SU-DHL-6 (cell line): ENCODE results near the gene HACD4.

Experiments
- H2AFZ ChIP-seq: fragments of 200-600 bp; sonication (generic); 2 replicates; pipeline ENCODE4 v1.6.1; 2014; ENCODE audit warnings: low read depth, mild to moderate bottlenecking, moderate library complexity, mixed read lengths, antibody characterized with exemption, low read length; ENCODE audit not compliant: severe bottlenecking
- H3F3A ChIP-seq: fragments of 200-600 bp; shearing (Covaris generic); 2 replicates; pipeline ENCODE4 v1.6.0; 2016; ENCODE audit warnings: antibody characterized with exemption, mild to moderate bottlenecking; ENCODE audit not compliant: insufficient read depth
- H3K27ac ChIP-seq: fragments of 200-600 bp; sonication (generic); 2 replicates; pipeline ENCODE4 v1.5.1; 2016; ENCODE audit warnings: low read depth, mild to moderate bottlenecking, low read length, moderate library complexity, mixed read lengths
- H3K27me3 ChIP-seq: fragments of 200-600 bp; sonication (generic), shearing (Covaris generic); 2 replicates; pipeline ENCODE4 v1.6.0; 2014; ENCODE audit warnings: mild to moderate bottlenecking, low read length
- H3K36me3 ChIP-seq: fragments of 200-600 bp; sonication (generic); 2 replicates; pipeline ENCODE4 v1.6.1; 2014; ENCODE audit warnings: mild to moderate bottlenecking, low read length, mixed read lengths
- H3K4me2 ChIP-seq: fragments of 300-600, 200-600 bp; shearing (Covaris generic), sonication (generic); 2 replicates; pipeline ENCODE4 v1.6.0; 2014; ENCODE audit warnings: low read length, low read depth, mild to moderate bottlenecking; ENCODE audit not compliant: poor library complexity, severe bottlenecking
- H3K4me3 ChIP-seq: fragments of 200-600 bp; sonication (generic); 2 replicates; pipeline ENCODE4 v1.5.1; 2014; ENCODE audit warnings: antibody characterized with exemption, low read length, mild to moderate bottlenecking, mixed read lengths; ENCODE audit not compliant: insufficient read depth, poor library complexity, severe bottlenecking
- H3K79me2 ChIP-seq: fragments of 200-600 bp; sonication (generic); 2 replicates; pipeline ENCODE4 v1.6.1; 2014; ENCODE audit warnings: mild to moderate bottlenecking, low read length, moderate library complexity; ENCODE audit not compliant: insufficient read depth
- H3K9ac ChIP-seq: fragments of 200-600 bp; sonication (generic); 2 replicates; pipeline ENCODE4 v1.7.0; 2014; ENCODE audit warnings: mild to moderate bottlenecking, low read length
- H3K9me2 ChIP-seq: fragments of 200-600 bp; sonication (generic); replicated peaks from 2 replicates; pipeline ENCODE4 v1.6.1; 2014; ENCODE audit warnings: low read length; ENCODE audit not compliant: insufficient read depth
- H3K9me3 ChIP-seq: fragments of 200-600 bp; sonication (generic); 2 replicates; pipeline ENCODE4 v1.6.1; 2014; ENCODE audit warnings: low read length, mixed read lengths; ENCODE audit not compliant: insufficient read depth
- H4K20me1 ChIP-seq: fragments of 200-600 bp; sonication (generic); 2 replicates; pipeline ENCODE4 v1.6.1; 2014; ENCODE audit warnings: low read depth, mild to moderate bottlenecking, antibody characterized with exemption, low read length, moderate library complexity, mixed read lengths
- EZH2phosphoT487 ChIP-seq: fragments of 200-600 bp; sonication (generic), shearing (Covaris generic); conservative IDR thresholded peaks from 2 replicates; pipeline ENCODE4 v1.6.1; 2018; ENCODE audit warnings: mild to moderate bottlenecking, antibody characterized with exemption, low read length, moderate library complexity, mixed read lengths
- TF ChIP-seq, protein P1 (sequence below): fragments of 200-600 bp; sonication (generic); IDR thresholded peaks from one replicate; pipeline ENCODE4 v1.5.1; 2017; ENCODE audit warnings: antibody characterized with exemption, mild to moderate bottlenecking, low read length, moderate library complexity; ENCODE audit not compliant: insufficient read depth, poor library complexity, severe bottlenecking

HACD4 gene

DNA sequence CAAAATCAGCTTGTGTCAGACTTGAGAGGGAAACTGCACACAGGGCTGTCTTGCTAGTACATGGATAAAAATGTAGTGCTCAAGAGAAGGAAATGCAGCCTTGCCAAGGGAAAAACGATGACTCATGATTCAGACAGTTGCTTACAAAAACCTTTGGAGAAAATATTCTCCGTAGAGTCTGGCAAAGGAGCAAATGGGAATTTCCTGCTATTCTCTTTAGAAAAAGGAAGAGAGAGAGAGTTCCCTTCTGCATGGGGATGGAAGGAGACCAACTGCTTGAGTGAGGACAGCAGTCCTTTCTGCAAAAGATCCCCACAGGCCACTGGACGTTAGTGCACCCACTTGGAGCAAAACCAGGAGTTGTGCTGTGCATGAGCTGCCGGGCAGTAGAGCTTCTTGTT, 38.7 kb upstream of the HACD4 start:
- H3K9me2 ChIP-seq, result no peaks in the 10 kb centered on the region
- no peaks in the 10 kb centered on the region for H3F3A ChIP-seq
- no peak overlapping the region for H2AFZ ChIP-seq
- no peak overlapping the region for H3K4me3 ChIP-seq
- no peaks in the 10 kb centered on the region for H3K36me3 ChIP-seq
- TF ChIP-seq, protein P1, sequence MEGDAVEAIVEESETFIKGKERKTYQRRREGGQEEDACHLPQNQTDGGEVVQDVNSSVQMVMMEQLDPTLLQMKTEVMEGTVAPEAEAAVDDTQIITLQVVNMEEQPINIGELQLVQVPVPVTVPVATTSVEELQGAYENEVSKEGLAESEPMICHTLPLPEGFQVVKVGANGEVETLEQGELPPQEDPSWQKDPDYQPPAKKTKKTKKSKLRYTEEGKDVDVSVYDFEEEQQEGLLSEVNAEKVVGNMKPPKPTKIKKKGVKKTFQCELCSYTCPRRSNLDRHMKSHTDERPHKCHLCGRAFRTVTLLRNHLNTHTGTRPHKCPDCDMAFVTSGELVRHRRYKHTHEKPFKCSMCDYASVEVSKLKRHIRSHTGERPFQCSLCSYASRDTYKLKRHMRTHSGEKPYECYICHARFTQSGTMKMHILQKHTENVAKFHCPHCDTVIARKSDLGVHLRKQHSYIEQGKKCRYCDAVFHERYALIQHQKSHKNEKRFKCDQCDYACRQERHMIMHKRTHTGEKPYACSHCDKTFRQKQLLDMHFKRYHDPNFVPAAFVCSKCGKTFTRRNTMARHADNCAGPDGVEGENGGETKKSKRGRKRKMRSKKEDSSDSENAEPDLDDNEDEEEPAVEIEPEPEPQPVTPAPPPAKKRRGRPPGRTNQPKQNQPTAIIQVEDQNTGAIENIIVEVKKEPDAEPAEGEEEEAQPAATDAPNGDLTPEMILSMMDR, result no peak
- no peaks in the 10 kb centered on the region for H3K9me3 ChIP-seq
- no peaks in the 10 kb centered on the region for H3K79me2 ChIP-seq
- no peak overlapping the region for H3K27ac ChIP-seq
- no peak overlapping the region for H3K9ac ChIP-seq
- H4K20me1 ChIP-seq, result no peaks in the 10 kb centered on the region
- H3K4me2 ChIP-seq, result no peak overlapping the region
- H3K27me3 ChIP-seq, result no peaks in the 10 kb centered on the region

DNA sequence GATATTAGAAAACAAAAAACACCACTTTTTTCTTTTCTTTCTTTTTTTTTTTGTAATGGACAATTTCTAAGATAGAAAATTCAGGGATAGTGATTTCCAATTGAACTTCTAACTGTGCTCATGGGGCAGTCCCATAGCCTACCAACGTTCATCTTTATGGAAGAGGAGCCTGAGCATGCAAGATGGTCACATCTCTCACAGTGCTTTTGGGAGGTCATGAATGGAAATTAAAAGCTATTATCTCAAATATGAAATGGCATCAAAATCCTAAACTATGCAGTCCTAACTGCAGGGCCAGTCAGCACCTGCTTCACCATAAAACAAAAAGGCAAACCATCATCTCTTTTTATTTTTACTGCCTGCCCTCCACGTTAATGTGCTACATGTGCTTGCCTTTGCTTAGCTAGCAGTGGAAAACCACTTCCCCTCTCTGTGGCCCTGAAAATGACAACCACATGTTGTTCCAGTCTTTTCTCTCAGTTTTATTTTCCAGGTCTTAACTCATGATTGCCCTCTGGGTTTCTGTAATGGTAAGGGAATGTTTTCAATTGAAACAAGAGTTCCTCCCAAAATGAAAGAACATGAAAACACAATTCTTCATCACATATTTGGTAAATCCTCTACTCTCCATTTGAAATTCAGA, 29.6 kb upstream of the HACD4 start:
- TF ChIP-seq, protein P1, result no peak
- no peak for TF ChIP-seq EZH2phosphoT487
- Histone ChIP-seq H3F3A (no peaks in the 10 kb centered on the region), H3K4me2 (no peak overlapping the region), H3K79me2 (no peaks in the 10 kb centered on the region), H3K9ac (no peak overlapping the region), H3K9me2 (no peaks in the 10 kb centered on the region), H3K4me3 (no peak overlapping the region), H3K36me3 (no peaks in the 10 kb centered on the region), H3K9me3 (no peaks in the 10 kb centered on the region), H4K20me1 (no peaks in the 10 kb centered on the region), H3K27me3 (no peaks in the 10 kb centered on the region), H3K27ac (no peak overlapping the region), H2AFZ (no peak overlapping the region)

DNA sequence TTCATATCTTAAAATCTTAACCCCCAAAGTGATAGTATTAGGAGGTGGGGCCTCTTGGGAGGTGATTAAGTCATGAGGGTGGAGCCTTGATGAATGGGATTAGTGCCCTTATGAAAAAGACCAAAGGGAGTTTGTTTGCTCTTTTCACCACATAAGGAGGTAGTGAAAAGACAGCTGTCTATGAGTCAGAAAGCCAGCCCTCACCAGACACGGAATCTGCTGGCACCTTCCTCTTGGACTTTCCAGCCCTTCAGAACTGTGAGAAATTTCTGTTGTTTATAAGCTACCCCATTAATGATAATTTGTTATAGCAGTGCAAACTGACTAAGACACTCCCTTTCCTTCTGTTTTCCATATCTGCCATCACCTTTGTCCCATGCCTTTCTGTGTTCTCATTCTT, 25.5 kb upstream of the HACD4 start:
- no peak overlapping the region for H2AFZ ChIP-seq
- no peaks in the 10 kb centered on the region for H3K36me3 ChIP-seq
- H3K4me2 ChIP-seq, result no peak overlapping the region
- no peaks in the 10 kb centered on the region for H3K27me3 ChIP-seq
- TF ChIP-seq, protein P1, result no peak
- TF ChIP-seq EZH2phosphoT487, result no peak
- H3K4me3 ChIP-seq, result no peak overlapping the region
- no peak overlapping the region for H3K9ac ChIP-seq
- H3K9me2 ChIP-seq, result no peaks in the 10 kb centered on the region
- no peaks in the 10 kb centered on the region for H3K79me2 ChIP-seq
- H3F3A ChIP-seq, result no peaks in the 10 kb centered on the region
- H4K20me1 ChIP-seq, result no peaks in the 10 kb centered on the region
- H3K9me3 ChIP-seq, result no peaks in the 10 kb centered on the region
- no peak overlapping the region for H3K27ac ChIP-seq
